ENCODE data around the gene RASGRP1.

The RASGRP1 gene

GRCh38 chr15:38461066-38461833, 103.4 kb downstream of the RASGRP1 start:
- DNase-seq = no peak

GRCh38 chr15:38460543-38460942, 104.1 kb downstream of the RASGRP1 start:
- DNase-seq = no peak

GRCh38 chr15:38459480-38459879, 105.1 kb downstream of the RASGRP1 start:
- no peak for DNase-seq

GRCh38 chr15:38458646-38459045, 106.0 kb downstream of the RASGRP1 start:
- no peak for DNase-seq

GRCh38 chr15:38455092-38455491, 109.5 kb downstream of the RASGRP1 start:
- no peak for DNase-seq

GRCh38 chr15:38454696-38455090, 109.9 kb downstream of the RASGRP1 start:
- DNase-seq = peak in 1 of 56 donors; percentile 26

- DNase-seq = peak; percentile 41 to 93 (median 83)
These were observed 110.5 kb downstream of the RASGRP1 start, which contains the start of gene FAM98B for GRCh38 chr15:38453971-38454695. Gene FAM98B, plus strand, starts transcription at chr15:38454127. Its CDS starts 35 bp downstream, at chr15:38454162.

GRCh38 chr15:38441130-38441519, 123.5 kb downstream of the RASGRP1 start:
- no peak for DNase-seq

GRCh38 chr15:38440353-38441129, 124.1 kb downstream of the RASGRP1 start:
- peak in 19 of 56 donors; percentile 1 to 37 (median 11) for DNase-seq
